WI38 (cell line): ENCODE data around the gene VCAM1.

Source experiments
- H3K4me3 ChIP-seq: 2 replicates; pipeline ENCODE4 v1.5.1; 2011; ENCODE audit warnings: low read depth, mild to moderate bottlenecking, control low read depth, low read length
- TF ChIP-seq, protein P1 (sequence below): IDR thresholded peaks from 2 replicates; pipeline ENCODE4 v1.5.1; 2012; ENCODE audit warnings: low read depth, mild to moderate bottlenecking, control low read depth, low read length

Gene VCAM1

DNA sequence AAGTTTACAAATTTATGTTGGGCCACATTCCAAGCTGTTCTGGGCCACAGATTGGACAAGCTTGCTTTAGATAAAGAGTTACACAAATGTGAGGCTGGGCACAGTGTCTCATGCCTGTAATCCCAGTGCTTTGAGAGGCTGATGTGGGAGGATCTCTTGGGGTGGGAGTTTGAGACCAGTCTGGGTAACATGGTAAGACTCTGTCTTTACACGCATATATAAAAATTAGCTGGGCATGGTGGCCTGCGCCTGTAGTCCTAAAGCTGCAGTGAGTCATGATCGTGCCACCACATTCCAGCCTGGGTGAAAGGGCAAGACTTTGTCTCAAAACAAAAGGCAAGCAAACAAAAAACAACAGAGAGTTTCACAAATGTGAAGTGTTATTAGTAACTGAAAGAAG is 5.9 kb upstream of the VCAM1 start:
- TF ChIP-seq, protein P1, sequence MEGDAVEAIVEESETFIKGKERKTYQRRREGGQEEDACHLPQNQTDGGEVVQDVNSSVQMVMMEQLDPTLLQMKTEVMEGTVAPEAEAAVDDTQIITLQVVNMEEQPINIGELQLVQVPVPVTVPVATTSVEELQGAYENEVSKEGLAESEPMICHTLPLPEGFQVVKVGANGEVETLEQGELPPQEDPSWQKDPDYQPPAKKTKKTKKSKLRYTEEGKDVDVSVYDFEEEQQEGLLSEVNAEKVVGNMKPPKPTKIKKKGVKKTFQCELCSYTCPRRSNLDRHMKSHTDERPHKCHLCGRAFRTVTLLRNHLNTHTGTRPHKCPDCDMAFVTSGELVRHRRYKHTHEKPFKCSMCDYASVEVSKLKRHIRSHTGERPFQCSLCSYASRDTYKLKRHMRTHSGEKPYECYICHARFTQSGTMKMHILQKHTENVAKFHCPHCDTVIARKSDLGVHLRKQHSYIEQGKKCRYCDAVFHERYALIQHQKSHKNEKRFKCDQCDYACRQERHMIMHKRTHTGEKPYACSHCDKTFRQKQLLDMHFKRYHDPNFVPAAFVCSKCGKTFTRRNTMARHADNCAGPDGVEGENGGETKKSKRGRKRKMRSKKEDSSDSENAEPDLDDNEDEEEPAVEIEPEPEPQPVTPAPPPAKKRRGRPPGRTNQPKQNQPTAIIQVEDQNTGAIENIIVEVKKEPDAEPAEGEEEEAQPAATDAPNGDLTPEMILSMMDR = no peak
- H3K4me3 ChIP-seq = no peak overlapping the region

- no peak overlapping the region for H3K4me3 ChIP-seq
- TF ChIP-seq, protein P1 = no peak
Measured at GRCh38 chr1:100714599-100714998, 4.9 kb upstream of the VCAM1 start.

DNA sequence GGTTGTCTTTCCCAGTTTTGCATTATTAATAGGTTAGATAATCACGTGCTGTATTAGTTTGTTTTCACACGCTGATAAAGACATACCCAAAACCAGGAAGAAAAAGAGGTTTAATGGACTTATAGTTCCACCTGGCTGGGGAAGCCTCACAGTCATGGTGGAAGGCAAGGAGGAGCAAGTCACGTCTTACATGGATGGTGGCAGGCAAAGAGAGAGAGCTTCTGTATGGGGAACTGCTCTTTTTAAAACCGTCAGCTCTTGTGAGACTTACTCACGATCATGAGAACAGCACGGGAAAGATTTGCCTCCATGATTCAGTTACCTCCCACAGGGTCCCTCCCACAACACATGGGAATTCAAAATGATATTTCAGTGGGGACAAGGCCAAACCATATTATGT is 2.3 kb upstream of the VCAM1 start:
- TF ChIP-seq, protein P1 = no peak
- no peak overlapping the region for H3K4me3 ChIP-seq

DNA sequence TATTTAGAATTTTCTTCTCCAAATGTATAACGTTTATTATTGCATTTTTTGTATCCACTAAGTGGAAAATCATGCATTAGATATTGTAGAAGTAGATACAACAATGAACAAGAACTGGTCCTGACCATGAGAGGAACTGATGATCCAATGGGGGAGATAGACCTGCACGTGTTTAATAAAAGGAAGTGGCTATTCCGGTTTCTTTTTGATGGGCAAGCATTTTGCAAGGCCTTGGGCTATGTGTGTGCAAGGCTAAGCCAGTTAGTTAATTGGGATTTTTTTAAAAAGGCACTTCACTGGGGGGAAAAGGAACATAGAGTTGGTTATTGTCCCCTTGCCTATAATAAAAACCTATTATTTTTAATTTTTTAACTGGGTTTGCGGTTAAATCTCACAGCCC is 961 bp upstream of the VCAM1 start:
- H3K4me3 ChIP-seq = no peak overlapping the region
- TF ChIP-seq, protein P1 = no peak

DNA sequence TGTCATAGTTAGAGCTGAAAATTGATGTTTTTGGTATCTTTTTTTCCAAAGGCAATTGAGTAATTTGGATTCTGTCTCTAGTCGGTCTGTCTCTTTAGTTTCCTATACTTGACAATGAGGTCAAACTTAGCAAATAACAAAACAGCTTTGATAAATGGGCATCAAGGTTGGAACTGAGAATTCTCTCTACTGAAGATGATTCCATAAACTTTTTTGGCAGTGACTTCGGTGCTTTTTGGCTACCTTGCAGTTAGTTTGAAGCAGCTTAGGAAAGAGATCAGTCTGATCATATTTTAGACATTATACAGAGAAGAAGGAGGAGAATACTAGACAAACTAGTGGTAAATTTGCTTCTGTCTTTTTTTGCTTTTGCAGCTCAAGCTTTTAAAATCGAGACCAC is 559 bp downstream of the VCAM1 start:
- peak overlapping the region; percentile 46 for H3K4me3 ChIP-seq
- TF ChIP-seq, protein P1 = no peak

DNA sequence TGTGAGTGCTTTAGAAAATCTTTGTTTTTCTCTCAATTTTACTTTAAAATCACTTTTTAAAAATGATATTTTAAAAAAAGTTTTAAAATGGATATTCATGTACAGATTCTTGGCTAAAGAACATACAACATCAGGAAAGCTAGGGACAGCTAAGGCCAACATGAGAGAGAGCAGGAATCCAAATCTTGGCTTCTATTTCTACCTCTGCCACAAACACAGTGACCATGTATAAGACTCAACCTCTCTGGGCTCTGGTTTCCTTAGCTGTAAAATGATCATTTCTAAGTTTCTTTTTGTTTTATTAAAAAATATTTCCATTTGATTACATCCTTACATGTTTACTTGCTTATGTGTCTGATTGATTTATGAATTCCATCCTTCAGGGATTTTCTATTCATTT is 1.2 kb downstream of the VCAM1 start:
- TF ChIP-seq, protein P1 = no peak
- peak overlapping the region; percentile 46 for H3K4me3 ChIP-seq

DNA sequence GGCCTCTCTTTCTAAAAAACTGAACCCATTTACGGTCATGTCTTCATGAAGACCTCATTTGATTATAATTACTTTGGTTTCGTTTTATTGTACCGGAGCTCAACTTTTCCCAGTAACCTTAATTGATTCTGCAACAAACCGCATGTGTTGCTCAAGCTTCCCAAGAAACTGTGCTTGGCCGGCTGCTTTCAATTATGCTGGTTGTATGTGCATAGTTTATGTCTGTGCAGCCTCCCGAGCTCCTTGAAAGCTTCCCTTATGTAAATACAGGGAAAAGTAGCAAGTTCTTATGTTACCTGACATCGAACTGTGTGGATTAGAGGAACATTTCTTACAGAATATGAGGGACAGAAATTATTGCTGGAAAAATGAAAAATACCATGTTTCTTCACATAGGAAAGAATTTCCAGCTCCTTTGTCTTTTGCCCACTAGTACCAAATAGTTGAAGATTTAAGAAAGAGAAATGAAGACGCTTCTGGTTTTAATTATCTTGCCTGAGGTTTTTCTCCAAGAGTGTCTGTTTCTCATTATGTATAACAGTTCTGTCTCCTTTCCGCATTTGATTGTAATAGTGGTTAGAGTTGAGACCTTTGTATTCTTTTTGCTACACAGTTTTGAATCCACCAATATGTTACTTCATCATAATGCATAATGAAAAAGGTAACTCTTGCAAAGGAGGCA is 2.1 kb downstream of the VCAM1 start:
- TF ChIP-seq, protein P1 = no peak
- H3K4me3 ChIP-seq = peak overlapping the region; percentile 46
